ENCODE results near the gene DLX6.

Gene DLX6

DNA sequence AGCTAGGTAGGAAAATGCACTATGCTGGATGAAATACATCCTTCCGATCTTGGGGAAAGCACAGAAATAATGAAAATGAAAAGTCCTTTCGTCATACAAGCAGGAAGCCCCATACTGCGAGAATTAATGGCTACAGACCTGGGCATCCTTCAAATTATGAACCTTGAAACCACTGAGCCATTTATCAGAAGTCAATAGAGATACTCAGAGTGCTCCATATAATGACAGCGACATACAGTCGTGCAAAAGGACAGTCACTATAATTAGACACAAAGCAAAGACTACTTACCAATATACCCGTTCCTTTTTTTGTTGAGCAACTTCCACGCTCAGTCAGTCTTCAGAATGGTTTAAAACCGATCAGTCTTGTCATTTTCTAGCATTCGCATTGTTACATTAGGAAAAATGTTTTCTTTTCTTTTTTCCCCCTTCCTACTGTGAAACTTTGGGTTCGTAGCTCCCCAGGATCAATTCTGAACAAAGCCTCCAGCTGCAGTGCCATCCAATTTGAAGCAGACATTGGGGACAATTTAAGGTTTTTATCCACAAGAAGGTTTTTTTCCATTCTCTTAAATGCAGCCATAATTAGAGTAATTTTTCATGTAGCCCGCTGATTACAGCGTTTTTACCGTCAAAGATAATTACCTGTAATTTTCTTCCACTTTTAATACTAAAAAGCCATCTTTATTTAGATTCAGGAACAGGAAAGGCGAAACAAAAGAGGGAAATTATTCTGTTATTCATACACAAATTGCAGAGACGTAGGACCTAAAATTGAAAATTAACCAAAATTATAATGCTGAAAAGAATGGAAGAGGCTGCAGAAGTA lies 6.4 kb downstream of the DLX6 start:
- DNase-seq = no peak

DNA sequence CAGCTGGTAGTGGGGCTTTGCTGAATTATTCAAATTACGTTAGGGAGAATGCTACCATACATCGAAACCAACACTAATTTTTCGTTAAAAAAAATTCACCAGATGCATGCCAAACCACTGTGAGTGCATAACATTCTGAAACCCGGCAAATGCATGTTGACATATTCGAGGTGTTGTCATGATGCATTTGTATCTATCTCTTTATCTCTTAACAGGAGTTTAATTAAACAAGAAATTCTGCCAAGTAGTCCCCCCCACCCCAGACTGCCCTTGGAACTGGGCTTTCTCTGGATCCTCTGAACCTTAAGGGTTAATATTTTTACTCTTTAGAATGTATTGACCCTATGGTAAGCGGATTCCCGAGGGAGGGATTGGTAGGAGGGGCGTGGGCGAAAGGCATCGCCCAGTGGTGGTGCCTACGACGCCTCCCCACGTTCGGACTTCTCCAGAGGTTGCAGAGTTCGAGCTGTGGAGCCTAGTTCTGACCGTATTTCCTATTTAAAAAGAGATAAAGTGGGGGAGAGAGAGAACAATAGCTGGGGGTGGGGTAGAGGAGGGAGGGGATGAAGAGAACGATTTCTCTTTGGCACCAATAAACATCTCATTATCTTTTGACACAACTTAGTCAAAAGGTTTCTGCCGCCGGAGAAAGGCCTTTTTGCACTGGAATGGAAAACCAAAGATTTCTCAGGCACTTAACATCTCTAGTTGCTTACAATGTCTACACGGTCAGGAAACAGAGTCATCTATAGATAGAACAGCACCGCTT lies 7.2 kb downstream of the DLX6 start:
- DNase-seq = no peak

DNA sequence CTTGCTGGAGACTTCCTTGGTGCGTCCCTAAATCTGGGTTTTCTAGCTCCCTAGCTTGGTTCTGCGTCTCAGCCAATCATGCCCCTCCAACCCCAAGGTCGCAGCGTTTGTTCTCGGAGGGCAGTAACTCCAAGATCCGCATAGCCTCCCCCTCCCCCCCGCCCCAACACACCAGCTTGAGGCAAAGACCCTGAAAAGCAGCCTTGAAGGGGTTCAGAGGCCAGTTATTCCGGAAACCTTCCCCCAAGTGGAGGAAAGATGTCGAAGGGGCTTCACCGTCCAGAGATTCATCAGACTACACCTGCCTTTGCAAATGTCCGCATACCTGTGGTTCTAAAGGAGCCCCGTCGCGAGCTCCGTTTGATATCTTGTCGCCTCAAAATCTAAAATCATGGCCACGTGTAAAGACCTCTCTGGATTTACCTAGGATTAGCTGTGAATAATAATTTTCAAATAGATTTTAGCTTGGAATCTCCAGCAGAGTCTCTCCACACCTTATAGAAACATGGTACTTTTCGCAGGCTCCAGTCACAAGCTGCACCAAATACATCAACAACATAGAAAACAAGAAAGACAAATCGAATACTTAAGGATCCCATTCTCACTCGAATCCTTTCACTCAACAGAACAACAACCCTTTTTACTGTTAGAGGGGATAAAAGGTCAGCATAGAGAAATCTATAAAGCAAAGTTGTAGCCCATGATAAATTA lies 7.9 kb downstream of the DLX6 start:
- no peak for DNase-seq

DNA sequence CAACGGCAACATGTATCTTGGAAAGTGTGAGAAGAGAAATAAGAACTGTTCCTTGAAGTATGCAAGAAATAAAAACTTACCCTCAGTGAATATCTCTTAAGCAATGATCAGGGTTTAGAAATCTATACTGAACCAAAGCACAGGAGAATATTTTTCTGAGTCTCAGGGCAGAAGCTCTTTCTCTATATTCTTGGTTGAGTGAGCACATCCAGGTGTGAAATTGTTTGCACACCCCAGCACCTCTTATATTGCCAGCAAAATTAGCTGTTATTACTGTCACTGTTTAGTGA lies 8.4 kb downstream of the DLX6 start:
- no peak for DNase-seq

DNA sequence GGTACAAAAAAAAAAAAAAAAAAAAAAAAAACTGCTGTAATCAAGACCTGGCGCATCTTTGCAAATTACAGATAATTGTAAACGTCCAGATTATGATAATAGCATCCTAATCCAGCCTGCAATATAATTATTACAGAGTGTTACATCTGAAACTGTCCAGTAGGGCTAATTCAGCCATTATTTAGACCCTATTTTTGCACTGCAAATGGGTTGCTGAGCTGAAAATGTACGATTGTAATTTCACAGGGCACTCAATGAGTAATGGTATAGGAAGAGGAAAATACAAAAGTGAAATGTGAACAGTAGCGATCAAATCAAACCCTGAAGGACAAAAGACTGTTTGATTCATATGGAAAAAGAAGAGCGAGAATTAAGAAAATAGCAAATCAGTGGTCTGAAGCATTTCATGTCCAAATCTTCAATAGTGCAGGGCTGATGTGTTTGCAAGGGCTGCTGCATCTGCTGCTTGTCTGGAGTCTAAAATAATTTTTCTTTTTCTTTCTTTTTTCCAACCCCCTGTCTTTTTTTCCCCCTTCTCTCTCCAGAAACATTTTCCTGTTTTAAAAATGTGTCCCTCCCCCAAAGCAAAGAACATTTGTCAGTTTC lies 8.9 kb downstream of the DLX6 start:
- DNase-seq = no peak

DNA sequence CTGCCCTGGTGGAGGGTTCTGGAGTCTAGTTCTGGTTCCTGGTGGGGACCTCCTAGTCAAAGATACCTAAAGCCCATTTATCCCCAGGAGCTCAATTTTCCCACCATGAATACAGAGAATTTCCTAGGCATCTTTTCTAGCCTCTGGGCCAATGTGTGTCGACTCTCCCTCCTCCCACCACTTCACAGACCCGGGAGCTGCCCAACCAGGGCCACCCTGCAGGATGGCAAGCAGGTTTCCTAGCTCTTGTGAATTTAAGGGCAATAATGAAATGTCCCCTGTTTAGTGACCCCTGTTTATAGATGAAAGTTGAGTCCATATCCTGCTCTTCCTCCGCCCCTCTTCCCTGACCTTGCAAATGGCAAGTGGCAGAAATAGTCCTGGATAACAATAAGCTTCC lies 9.9 kb downstream of the DLX6 start:
- DNase-seq = no peak

DNA sequence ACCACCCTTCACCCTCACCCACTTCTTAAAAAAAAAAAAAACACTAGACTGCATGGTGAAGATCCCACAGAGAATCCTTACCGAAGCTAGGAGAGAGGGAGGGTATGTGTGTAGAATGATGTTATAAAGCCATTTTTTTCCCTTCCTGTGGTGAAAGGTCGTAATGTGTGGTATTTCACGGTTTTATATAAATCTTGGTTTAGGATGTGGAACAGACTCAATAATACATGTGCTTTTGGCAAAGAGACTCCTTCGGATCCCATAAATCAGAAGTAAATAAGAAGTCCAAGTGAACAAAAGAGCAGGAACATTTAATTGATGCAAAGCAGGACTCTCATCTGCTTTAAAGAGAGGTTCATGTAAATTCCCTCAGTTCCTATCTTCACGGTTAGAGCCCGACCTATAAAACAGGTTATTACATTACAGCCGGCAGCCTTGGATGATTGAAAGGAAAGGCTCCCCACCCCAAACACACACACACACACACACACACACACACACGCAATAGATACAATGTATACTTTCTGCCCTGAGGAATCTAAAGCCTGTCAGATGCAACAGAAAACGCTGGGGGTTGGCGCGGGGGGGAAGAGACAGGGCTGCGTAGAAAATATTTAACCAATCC lies 10.5 kb downstream of the DLX6 start:
- DNase-seq = no peak

DNA sequence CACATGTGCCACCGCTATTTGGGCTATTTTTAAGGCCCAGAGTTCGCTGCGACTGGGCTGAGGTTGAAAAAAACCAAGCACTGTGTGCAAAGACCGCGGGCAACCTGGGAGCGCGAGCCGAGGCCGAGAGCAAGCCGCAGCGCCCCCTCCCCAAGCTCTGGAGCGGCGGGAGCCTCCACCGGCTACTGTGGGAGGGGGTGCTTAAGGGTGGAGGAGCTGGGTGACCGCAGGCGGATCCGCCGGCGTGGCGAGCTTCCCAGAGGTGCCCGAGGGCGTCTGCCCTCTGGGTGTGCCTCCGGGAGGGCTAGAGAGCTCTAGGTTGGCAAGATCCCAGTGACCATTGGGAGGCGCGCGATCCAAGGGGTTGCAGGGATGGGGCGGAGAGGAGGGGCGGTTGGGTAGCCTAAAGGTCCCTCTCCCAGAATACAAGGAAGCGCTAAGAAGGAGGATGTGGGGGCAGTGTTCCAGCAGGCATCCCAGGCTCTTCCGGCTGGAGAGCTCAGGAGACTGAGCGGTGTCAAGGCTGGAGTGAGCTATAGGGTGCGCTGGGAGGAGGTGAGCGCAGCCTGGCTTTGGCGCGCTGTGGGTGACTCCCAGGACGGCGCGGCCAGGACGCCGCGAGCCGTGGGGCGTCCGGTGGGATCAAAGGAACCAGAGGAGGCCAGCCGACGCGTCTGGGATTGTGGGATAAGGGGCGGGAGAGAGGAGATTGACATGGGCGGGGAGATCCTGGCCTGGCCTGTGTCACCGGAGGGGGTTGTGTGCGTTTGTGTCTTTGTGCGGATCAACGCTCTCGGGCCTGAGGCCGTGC lies 11.2 kb downstream of the DLX6 start:
- no peak for DNase-seq

DNA sequence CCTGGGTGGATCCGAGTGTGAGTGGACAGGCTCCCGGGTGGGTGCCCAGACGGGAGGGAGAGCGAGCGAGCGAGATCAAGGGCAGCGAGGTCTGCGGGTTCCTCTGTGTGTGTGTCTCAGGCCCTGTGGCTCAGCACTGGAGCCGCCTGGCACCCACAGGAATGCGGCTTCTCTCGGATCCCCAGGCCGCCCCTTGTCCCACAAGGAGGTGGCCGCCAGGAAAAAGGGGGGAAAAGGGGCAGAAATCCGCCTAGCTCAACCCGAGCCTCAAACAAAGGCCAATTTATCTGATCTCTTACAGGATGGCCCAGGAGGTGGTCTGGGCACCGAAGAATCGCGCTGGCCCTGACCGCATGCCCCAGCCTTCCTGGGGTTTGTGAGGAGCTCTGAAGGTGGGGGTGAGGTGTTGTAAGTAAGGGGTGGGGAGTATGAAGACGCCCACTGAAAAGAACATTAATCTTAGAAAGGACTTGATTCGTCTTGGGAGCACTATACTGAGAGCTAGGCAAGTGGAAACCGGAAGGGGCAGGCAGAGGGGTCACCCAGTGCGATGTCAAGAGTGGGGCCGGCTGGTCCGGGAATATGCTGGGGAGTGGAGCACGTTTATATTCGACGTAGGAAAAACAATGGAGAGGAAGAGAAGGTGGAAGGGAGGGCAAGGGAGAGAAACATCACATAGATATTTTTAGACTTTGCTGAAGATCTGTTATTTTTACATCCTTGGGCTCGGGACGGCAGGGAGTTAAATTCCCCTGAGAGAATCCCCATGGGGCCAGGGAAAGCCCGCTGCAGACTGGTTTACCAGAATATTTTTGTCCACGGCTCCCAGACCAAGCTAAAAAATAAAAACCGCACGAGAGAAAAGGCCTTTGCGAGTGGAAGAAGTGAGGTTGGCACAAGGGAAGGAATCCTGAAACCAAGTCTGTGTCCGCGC lies 12.1 kb downstream of the DLX6 start:
- no peak for DNase-seq

DNA sequence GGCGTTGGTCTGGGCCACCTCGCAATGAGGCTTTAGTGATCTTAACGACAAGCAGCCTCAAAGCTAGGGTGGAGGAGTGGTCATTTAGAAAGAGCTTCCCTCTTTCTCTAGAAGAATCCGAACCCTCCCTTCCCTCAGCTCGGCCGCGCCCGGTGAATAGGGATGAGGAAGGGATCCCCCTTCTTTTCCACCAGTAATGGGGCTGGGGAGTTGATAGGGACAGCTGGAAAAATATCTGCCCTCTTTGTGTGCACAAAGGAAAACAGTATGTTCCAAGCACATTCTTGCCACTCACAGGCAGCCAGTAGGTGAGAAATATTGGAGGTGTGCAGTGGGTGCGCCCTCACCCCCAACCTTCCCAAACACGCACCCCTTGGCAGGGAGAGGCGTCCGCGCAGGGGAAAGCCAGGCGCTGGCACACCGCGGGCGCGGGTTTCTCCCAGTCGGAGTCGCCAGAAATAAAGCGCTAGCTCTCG lies 12.8 kb downstream of the DLX6 start:
- DNase-seq = no peak

DNA sequence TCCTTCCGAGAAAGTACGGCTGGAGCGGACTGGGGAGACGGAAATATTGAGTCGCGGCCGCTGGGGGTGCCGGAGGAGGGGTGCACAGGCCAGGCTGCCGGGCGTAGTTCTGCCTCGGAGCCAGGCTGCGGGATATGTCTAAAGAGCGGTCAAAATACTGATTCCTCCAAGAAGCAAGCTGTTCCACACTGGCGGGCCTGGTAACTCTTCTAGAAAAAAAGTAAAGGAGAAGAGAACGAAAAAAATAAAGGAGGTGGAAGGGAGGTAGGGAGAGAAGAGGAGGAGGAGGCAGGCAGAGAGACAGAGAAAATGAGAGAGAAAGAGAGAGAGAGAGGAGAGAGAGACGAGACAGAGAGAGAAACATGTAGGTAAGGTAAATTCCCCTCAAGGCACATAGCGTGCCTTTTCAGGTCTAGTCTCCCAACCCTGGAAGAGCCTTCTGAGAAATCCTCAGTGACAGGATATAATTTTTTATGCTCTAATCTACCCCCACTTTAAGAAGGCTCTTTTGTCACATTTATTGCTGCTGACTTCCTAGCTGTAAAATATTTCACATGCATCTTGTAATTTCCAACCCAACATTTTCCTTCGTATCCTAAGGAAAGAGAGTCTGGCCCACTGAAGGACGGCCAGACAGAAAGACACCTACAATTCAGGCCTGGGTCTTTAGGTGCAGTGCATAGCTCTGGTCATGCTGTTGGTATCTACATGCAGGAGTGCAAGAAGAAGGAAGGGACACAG lies 13.6 kb downstream of the DLX6 start:
- DNase-seq = no peak

DNA sequence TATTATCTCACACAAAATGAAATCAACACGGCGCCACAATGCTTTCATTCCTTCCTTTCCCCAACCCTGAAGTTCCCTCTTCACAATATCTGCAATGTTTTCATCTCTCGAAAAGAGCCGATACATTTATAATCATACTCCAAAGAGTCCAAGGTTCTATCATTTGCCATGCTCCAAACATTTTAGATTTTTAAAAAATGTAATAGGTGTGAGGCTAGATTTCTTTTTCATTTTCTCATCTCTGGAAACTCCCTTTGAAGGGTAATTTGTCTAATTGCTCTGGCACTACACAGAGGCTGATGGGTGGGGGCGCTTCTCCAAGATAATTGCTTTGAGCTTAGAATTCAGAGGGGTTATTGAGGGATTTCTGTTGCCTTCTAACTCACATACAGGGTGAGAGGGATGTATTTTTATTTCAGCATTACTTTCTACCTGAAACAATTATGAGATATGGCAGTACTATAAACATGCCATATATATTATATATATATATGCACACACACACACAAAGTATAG lies 14.4 kb downstream of the DLX6 start:
- no peak for DNase-seq

DNA sequence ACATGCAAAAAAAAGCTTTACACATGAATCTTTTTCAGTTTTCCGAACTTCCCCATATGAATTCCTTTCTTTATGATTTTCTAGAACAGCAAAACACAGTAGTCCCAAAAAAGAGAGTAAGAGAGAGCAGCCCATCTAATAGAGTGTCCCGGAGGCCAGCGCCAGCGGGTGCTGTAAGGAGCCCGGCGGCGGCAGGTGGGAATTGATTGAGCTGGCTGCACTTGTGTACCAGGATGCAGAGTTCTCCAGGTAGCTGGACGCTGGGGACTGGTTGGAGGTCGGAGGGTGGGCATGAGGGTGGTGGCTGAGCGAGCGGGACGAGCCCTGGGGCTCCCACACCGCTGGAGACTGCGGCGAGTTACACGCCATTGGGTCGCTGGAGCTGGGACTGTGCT lies 15.2 kb downstream of the DLX6 start:
- no peak for DNase-seq

DNA sequence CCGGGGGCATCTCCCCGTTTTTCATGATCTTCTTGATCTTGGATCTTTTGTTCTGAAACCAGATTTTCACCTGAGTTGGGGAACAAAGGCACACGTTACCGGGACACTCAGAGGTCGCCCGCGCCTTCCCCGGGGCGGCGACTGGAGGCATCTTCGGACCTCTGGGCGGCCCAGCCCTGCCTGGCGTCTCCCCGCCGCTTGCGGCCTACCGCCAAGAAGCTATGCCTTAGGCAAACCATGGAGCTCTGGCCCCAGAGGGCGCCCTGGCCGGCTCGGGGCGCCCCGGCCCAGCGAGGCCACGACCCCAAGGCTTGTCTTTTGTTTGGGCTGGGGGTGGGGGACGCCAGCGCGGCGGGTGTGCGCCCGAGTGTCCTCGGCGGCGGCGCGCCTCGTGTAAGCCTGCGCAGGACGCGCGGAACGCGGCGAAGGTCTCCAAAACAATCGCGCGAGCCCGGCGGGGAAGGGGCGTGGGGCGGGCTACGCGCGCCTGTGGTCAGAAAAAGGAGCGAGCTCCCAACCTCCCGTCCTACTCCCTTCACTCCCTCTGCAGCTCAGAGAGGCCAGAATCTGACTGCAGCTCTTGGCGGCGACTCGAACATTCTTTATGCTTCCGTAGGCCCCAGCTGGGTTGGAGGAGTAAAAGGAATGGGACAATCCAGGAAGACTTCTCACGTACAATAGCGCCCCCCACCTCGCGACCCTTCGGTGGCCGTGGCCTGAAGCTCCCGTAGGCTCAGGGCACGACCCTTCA lies 15.8 kb downstream of the DLX6 start:
- no peak for DNase-seq

DNA sequence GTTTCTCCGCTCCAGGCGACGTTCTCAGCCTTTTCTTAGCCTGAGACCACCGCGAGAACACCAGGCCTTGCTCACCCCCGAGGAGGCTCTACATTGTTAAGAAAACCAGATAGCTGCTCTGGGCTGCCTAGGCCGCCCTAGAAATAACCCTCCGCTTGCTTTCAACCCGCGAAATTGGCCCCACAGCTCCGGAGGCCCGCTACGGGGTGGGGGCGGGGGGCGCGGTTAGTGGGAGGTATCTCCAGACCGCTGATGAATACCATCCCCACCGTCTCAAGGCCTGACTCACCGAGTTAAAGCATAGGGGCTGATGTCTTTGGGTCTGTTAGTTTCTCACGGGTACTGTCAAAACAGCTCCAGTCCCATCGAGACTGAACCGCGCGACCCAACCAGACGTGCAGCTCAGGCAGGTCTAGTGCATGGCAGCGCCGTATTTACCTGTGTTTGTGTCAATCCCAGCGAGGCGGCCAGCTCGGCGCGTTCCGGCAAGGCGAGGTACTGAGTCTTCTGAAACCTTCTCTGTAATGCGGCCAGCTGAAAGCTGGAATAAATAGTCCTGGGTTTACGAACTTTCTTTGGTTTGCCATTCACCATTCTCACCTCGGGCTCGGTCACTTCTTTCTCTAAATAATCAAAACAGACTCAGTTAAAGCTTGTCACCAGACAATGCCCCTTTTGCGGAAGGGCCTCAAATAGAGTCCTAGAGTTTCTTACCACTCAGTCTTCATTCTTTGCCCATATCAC lies 16.6 kb downstream of the DLX6 start:
- no peak for DNase-seq

DNA sequence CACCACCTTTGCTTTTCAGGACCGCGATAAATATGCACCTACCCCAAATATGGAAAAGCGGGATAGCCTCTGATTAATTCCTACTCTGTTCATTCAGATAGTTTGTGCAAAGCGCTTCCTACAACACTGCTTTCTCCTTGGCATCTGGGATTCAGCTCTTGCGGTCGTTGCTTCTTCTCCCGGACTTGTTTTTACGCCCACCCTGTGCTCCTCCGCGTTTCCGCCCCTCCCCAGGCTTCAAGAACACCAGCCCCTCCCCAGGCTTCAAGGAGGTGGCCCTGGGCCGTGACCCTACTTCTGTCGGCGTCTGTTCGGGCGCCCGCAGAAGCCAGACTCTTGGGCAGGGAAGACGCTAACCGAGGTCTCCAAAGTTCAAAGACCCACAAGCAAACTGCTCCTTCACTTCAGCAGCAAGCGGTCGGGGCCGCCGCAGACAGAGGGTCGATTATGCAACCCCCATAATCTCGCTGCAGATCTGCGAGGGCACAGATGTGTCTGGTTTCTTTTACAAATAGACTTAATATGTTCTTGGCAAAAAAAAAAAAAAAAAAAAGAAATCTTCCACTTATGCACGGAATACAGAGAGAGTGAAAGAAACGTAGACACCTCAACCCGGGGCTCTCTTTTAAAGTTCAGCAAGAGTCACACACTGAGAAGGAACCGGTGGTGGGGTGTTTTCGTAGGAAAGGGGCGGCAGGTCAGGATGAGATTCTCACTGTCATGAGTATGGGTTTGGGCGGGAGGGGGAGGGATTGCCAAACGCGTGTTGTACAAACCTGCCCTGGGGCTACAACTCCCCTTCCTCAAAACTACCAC lies 17.3 kb downstream of the DLX6 start:
- no peak for DNase-seq

All from NCI-H187 treated with DMSO at 0.1 percent for 48 hours (cell line).